Naive B cell (primary cell): ENCODE results near the gene PTPRT. TPM values are rescaled to one million over a fixed set of nuclear protein-coding genes. Genes with fewer than 3 reads are reported as not detected.

Experiments used
- ATAC-seq, 2 donors: fragments of 150-1000 bp; cut with Tn5 transposase; 2 replicates each; pipeline ENCODE4 v1.10.0; 2021; ENCODE audit warnings: low read depth in 2 of 2, mild to moderate bottlenecking in 2 of 2, moderate library complexity in 2 of 2
- DNase-seq: peaks from one replicate; pipeline ENCODE4 v3.0.0; 2022
- H3K27ac Mint-ChIP-seq, 6 donors: one replicate each; pipeline ENCODE4 v1.8.0; 2020 to 2022; ENCODE audit warnings: mild to moderate bottlenecking in 6 of 6, mixed read lengths in 6 of 6, moderate library complexity in 5 of 6, inconsistent platforms in 2 of 6
- H3K27me3 Mint-ChIP-seq, 3 donors: one replicate each; pipeline ENCODE4 v1.8.0; 2021 to 2022; ENCODE audit warnings: mixed read lengths in 3 of 3, mild to moderate bottlenecking in 1 of 3
- H3K36me3 Mint-ChIP-seq, 2 donors: one replicate each; pipeline ENCODE4 v1.8.0; 2020 to 2022; ENCODE audit warnings: mixed read lengths in 2 of 2, inconsistent platforms in 1 of 2, mild to moderate bottlenecking in 1 of 2
- H3K4me1 Mint-ChIP-seq, 3 donors: one replicate each; pipeline ENCODE4 v1.8.0; 2020 to 2022; ENCODE audit warnings: mixed read lengths in 3 of 3, inconsistent platforms in 1 of 3, mild to moderate bottlenecking in 1 of 3, moderate library complexity in 1 of 3
- H3K4me3 Mint-ChIP-seq, 8 donors: one replicate each; pipeline ENCODE4 v1.8.0; 2020 to 2022; ENCODE audit warnings: mild to moderate bottlenecking in 8 of 8, mixed read lengths in 8 of 8, moderate library complexity in 8 of 8, inconsistent platforms in 2 of 8
- H3K9me3 Mint-ChIP-seq, 7 donors: one replicate each; pipeline ENCODE4 v1.8.0; 2020 to 2022; ENCODE audit warnings: mixed read lengths in 7 of 7, mild to moderate bottlenecking in 5 of 7, inconsistent platforms in 2 of 7, moderate library complexity in 1 of 7
- polyA plus RNA-seq, 6 donors: library from polyadenylated mRNA; unstranded; fragments of 300-500 nt; fragmentation: Illumina TruSeq; gene quantifications; one replicate each; pipeline ENCODE4 v1.2.3, GENCODE V29; 2021; ENCODE audit warnings: low read depth in 6 of 6

Gene PTPRT
- polyA plus RNA-seq, 6 donors from 2014 or later, result not detected

- no peak for ATAC-seq
- no peak for DNase-seq
- no peaks in the 10 kb centered on the region for H3K36me3 Mint-ChIP-seq
- peaks cover 0 to 2% (median 0%) of the 10 kb centered on the region in 7 donors for H3K9me3 Mint-ChIP-seq
- H3K4me3 Mint-ChIP-seq, result no peak overlapping the region
- H3K27ac Mint-ChIP-seq, result no peak overlapping the region
- H3K4me1 Mint-ChIP-seq, result no peaks in the 10 kb centered on the region
- no peaks in the 10 kb centered on the region for H3K27me3 Mint-ChIP-seq
Measured at GRCh38 chr20:42594011-42594410, 595.7 kb downstream of the PTPRT start.

- DNase-seq (no peak), ATAC-seq (no peak)
- H3K4me3 Mint-ChIP-seq, result no peak overlapping the region
- no peaks in the 10 kb centered on the region for H3K4me1 Mint-ChIP-seq
- H3K9me3 Mint-ChIP-seq, result peaks cover 0 to 2% (median 0%) of the 10 kb centered on the region in 7 donors
- H3K27ac Mint-ChIP-seq, result no peak overlapping the region
- no peaks in the 10 kb centered on the region for H3K27me3 Mint-ChIP-seq
- H3K36me3 Mint-ChIP-seq, result no peaks in the 10 kb centered on the region
Measured at GRCh38 chr20:42589976-42590639, 599.6 kb downstream of the PTPRT start.

GRCh38 chr20:42588847-42589246 lies 600.9 kb downstream of the PTPRT start:
- Mint-ChIP-seq H3K9me3 (peaks cover 0 to 3% (median 0%) of the 10 kb centered on the region in 7 donors), H3K27ac (no peak overlapping the region), H3K4me1 (no peaks in the 10 kb centered on the region), H3K4me3 (peak overlapping the region in 1 of 8 donors; percentile 12), H3K27me3 (no peaks in the 10 kb centered on the region), H3K36me3 (no peaks in the 10 kb centered on the region)
- ATAC-seq (no peak), DNase-seq (no peak)

- no peak for DNase-seq
- Mint-ChIP-seq H3K4me1 (no peaks in the 10 kb centered on the region), H3K36me3 (no peaks in the 10 kb centered on the region), H3K27me3 (no peaks in the 10 kb centered on the region), H3K9me3 (peaks cover 0 to 3% (median 0%) of the 10 kb centered on the region in 7 donors), H3K4me3 (no peak overlapping the region), H3K27ac (no peak overlapping the region)
- ATAC-seq, result no peak
Measured at GRCh38 chr20:42587427-42587826, 602.3 kb downstream of the PTPRT start.

GRCh38 chr20:42581311-42581710 lies 608.4 kb downstream of the PTPRT start:
- ATAC-seq, result no peak
- H3K4me3 Mint-ChIP-seq, result no peak overlapping the region
- no peaks in the 10 kb centered on the region for H3K27me3 Mint-ChIP-seq

GRCh38 chr20:42576167-42576566 lies 613.5 kb downstream of the PTPRT start:
- Mint-ChIP-seq H3K4me1 (no peaks in the 10 kb centered on the region), H3K27ac (no peak overlapping the region), H3K36me3 (peaks cover 3 to 5% of the 10 kb centered on the region in 2 donors), H3K9me3 (peaks cover 4 to 20% (median 13%) of the 10 kb centered on the region in 7 donors), H3K27me3 (no peaks in the 10 kb centered on the region), H3K4me3 (no peak overlapping the region)
- no peak for DNase-seq
- ATAC-seq, result no peak

More at GRCh38 chr20:42581311-42581710, 608.4 kb downstream of the PTPRT start:
- DNase-seq, result no peak
- no peaks in the 10 kb centered on the region for H3K4me1 Mint-ChIP-seq
- H3K9me3 Mint-ChIP-seq, result peaks cover 0 to 12% (median 6%) of the 10 kb centered on the region in 7 donors
- H3K27ac Mint-ChIP-seq, result no peak overlapping the region
- peaks cover 4 to 8% of the 10 kb centered on the region in 2 donors for H3K36me3 Mint-ChIP-seq

- Mint-ChIP-seq H3K36me3 (no peaks in the 10 kb centered on the region), H3K27ac (no peak overlapping the region), H3K27me3 (no peaks in the 10 kb centered on the region), H3K9me3 (peaks cover 2 to 24% (median 10%) of the 10 kb centered on the region in 7 donors), H3K4me1 (no peaks in the 10 kb centered on the region), H3K4me3 (peak overlapping the region in 1 of 8 donors; percentile 12)
- no peak for DNase-seq
- ATAC-seq, result no peak
Measured at GRCh38 chr20:42572320-42573016, 617.2 kb downstream of the PTPRT start.

- Mint-ChIP-seq H3K4me3 (no peak overlapping the region), H3K36me3 (no peaks in the 10 kb centered on the region), H3K4me1 (no peaks in the 10 kb centered on the region), H3K9me3 (peaks cover 2 to 13% (median 10%) of the 10 kb centered on the region in 7 donors), H3K27me3 (no peaks in the 10 kb centered on the region), H3K27ac (no peak overlapping the region)
- ATAC-seq (no peak), DNase-seq (no peak)
Measured at GRCh38 chr20:42567409-42567808, 622.3 kb downstream of the PTPRT start.

- ATAC-seq (no peak), DNase-seq (no peak)
- Mint-ChIP-seq H3K36me3 (no peaks in the 10 kb centered on the region), H3K27ac (no peak overlapping the region), H3K27me3 (no peaks in the 10 kb centered on the region), H3K4me3 (peak overlapping the region in 1 of 8 donors; percentile 65), H3K9me3 (peaks cover 0 to 14% (median 2%) of the 10 kb centered on the region in 7 donors), H3K4me1 (no peaks in the 10 kb centered on the region)
Measured at GRCh38 chr20:42565235-42565995, 624.3 kb downstream of the PTPRT start.

GRCh38 chr20:42559665-42560064 lies 630.0 kb downstream of the PTPRT start:
- Mint-ChIP-seq H3K4me1 (no peaks in the 10 kb centered on the region), H3K36me3 (no peaks in the 10 kb centered on the region), H3K4me3 (no peak overlapping the region), H3K27me3 (peaks cover 0 to 7% (median 0%) of the 10 kb centered on the region in 3 donors), H3K9me3 (peaks cover 0 to 10% (median 4%) of the 10 kb centered on the region in 7 donors), H3K27ac (no peak overlapping the region)
- DNase-seq (no peak), ATAC-seq (no peak)

- H3K27me3 Mint-ChIP-seq, result peaks cover 0 to 7% (median 0%) of the 10 kb centered on the region in 3 donors
- H3K4me1 Mint-ChIP-seq, result peaks cover 0 to 4% (median 2%) of the 10 kb centered on the region in 3 donors
- DNase-seq (no peak), ATAC-seq (no peak)
- no peak overlapping the region for H3K27ac Mint-ChIP-seq
- H3K9me3 Mint-ChIP-seq, result peaks cover 0 to 15% (median 4%) of the 10 kb centered on the region in 7 donors
- H3K36me3 Mint-ChIP-seq, result no peaks in the 10 kb centered on the region
- no peak overlapping the region for H3K4me3 Mint-ChIP-seq
Measured at GRCh38 chr20:42556575-42556974, 633.1 kb downstream of the PTPRT start.

- H3K27me3 Mint-ChIP-seq, result peaks cover 0 to 4% (median 0%) of the 10 kb centered on the region in 3 donors
- peaks cover 0 to 4% (median 2%) of the 10 kb centered on the region in 3 donors for H3K4me1 Mint-ChIP-seq
- no peaks in the 10 kb centered on the region for H3K36me3 Mint-ChIP-seq
- H3K27ac Mint-ChIP-seq, result peak overlapping the region in 1 of 6 donors; percentile 2
- DNase-seq (no peak), ATAC-seq (no peak)
- peaks cover 0 to 9% (median 4%) of the 10 kb centered on the region in 7 donors for H3K9me3 Mint-ChIP-seq
- H3K4me3 Mint-ChIP-seq, result no peak overlapping the region
Measured at GRCh38 chr20:42553374-42553773, 636.3 kb downstream of the PTPRT start.

- Mint-ChIP-seq H3K4me1 (peaks cover 0 to 4% (median 2%) of the 10 kb centered on the region in 3 donors), H3K4me3 (no peak overlapping the region), H3K27ac (no peak overlapping the region), H3K27me3 (peaks cover 0 to 12% (median 0%) of the 10 kb centered on the region in 3 donors), H3K36me3 (no peaks in the 10 kb centered on the region), H3K9me3 (peaks cover 0 to 9% (median 1%) of the 10 kb centered on the region in 7 donors)
- DNase-seq, result no peak
- no peak for ATAC-seq
Measured at GRCh38 chr20:42549496-42549895, 640.2 kb downstream of the PTPRT start.
